ENCODE measurements around the gene TCHP. TPM values are rescaled to one million over a fixed set of nuclear protein-coding genes. Genes with fewer than 3 reads are reported as not detected.

Gene TCHP
- total RNA-seq, 1 donor from 2014 or later, result 8.3 TPM

DNA sequence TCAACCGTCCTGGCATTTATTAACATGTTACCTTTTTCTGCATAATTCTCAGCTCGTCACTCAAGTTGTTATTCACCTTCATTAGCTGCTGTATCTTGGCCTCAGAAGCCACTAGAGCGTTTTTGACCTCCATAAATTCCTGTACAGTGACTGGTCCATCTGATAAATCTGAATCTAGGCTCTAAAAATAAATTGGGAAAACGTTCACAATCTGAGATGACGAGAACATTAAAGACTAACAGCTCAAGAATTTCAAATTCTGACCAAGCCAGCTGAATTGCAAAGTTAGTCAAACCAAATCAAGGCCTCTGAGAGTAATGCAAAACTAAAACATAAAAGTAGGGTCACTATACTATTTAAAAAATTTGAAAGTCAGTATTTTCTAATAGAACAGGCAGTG, 51.1 kb downstream of the TCHP start:
- ATAC-seq (ENCODE audit: poor library complexity), result no peak
- intact Hi-C loops (cut with DNase I), result loop anchor here (5.0 kb wide), 1 partner anchor 46 kb away; the partner anchor contains the start of genes ANKRD13A and GIT2

DNA sequence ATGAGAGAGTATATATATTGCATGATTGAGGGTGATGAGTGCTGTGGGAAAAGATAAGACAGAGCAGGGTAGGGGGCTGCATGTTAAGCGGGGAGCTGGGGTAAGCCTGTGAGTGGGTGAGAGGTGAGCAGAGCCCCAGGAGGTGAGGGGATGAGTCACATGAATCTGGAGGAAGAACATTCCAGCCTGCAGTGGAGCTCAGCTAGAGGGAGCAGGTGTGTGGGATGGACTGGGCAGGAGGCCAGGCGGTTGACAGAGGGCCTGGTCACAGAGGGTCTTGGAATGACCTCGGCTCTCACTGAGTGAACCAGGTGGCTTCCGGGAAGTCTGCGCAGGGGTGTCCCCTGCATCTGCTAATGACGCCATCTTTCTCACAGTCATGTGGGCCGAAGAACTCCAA, 51.7 kb downstream of the TCHP start:
- intact Hi-C loops (cut with DNase I), result loop anchor here (5.0 kb wide), 1 partner anchor 46 kb away; the partner anchor contains the start of genes ANKRD13A and GIT2
- peak; percentile 56 for ATAC-seq (ENCODE audit: poor library complexity)
- peak; percentile 66 for DNase-seq

More for the DNA sequence above, 51.1 kb downstream of the TCHP start:
- DNase-seq, result no peak

DNA sequence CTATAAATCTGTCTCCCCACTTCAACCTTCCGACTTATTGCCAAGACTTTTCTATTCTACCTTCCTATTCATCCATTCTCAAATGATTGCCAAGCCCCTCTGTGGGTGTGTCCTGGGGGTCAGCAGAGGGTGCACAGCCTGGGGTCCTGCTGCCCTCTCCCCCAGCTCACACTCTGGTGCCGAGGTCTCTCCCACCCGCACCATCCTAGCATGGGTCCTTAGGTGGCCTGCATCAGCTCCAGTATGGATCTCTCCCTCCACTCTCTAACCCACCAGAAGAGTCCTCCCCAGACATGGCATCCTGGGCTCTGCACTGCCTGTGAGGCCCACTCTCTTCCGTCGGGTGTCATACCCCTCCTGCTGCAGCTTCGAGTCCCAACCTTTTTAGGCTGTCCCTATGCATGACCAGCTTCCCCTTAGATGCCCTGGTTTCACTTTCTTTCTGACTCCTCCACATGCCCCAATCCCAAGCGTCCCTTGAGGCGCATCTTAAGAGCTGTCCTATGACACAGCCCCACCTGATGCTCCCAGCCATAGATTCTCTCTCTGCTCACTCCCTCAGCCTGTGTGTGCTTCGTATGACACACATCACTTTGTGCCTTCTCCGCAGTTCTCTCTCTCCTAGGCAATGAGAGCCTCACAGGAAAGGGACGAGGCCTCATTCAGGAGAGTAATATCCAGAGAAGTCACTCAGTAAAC, 52.2 kb downstream of the TCHP start:
- intact Hi-C loops (cut with DNase I), result loop anchor here (5.0 kb wide), 1 partner anchor 45 kb away; the partner anchor contains the start of genes ANKRD13A and GIT2
- peak; percentile 15 for ATAC-seq (ENCODE audit: poor library complexity)
- DNase-seq, result no peak

DNA sequence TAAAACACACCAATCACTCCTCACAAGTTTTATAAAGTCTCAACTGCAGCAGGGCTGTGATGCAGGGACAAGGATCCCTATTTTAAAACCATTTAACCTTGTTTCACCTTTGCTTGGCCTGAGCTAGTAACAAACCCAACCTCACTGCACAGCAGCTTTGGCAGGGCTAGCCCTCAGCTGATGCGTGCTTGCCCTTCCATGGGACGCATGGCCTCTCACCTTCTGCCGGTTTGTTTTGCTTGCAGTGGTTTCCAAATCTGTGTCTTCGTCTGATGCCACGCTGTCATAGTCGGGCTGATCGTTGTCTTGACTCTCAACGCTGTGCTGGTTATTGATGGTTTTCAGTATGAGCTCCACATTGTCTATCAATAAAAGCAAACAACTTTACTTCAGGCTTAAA, 52.8 kb downstream of the TCHP start:
- DNase-seq, result peak; percentile 64

DNA sequence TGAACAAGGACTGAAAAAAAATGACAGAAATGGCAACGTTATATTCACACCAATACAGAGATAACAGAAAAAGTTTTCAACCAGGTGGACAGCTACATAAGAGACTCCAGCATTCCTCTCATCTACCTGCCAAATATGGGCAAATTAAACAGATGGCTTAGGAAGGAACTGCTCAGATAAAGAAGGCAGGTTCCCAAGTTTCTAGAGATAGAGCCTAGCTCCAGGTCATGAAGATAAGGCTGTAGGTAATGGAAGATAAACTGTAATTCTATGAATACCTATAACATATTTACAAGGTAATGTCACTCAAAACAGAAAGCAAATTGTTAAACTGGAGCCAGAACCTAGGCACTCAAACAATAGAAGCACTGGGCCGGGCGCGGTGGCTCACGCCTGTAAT, 53.6 kb downstream of the TCHP start:
- intact Hi-C loops (cut with DNase I), result loop anchor here (5.0 kb wide), 1 partner anchor 44 kb away; the partner anchor contains the start of genes ANKRD13A and GIT2
- no peak for DNase-seq
- ATAC-seq (ENCODE audit: poor library complexity), result no peak

More for the DNA sequence above, 52.8 kb downstream of the TCHP start:
- ATAC-seq (ENCODE audit: poor library complexity), result peak; percentile 79
- intact Hi-C loops (cut with DNase I), result loop anchor here (5.0 kb wide), 1 partner anchor 44 kb away; the partner anchor contains the start of genes ANKRD13A and GIT2

DNA sequence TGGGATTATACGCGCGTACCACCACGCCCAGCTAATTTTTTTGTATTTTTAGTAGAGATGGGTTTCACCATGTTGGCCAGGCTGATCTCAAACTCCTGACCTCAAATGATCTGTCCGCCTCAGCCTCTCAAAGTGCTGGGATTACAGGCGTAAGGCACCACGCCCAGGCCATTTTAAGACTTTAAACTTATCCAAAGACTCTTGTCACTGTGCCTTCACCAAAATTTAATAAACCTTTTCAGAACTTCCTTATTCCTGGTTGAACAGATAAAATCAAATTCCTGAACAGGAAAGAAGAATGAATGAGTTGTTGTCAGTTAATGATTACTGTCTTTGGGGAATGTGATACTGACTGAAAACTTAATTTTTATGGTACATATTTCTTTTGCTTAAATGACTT, 58.3 kb downstream of the TCHP start:
- DNase-seq (no peak), ATAC-seq (ENCODE audit: poor library complexity) (no peak)
- intact Hi-C loops (cut with DNase I), result no loop called here

DNA sequence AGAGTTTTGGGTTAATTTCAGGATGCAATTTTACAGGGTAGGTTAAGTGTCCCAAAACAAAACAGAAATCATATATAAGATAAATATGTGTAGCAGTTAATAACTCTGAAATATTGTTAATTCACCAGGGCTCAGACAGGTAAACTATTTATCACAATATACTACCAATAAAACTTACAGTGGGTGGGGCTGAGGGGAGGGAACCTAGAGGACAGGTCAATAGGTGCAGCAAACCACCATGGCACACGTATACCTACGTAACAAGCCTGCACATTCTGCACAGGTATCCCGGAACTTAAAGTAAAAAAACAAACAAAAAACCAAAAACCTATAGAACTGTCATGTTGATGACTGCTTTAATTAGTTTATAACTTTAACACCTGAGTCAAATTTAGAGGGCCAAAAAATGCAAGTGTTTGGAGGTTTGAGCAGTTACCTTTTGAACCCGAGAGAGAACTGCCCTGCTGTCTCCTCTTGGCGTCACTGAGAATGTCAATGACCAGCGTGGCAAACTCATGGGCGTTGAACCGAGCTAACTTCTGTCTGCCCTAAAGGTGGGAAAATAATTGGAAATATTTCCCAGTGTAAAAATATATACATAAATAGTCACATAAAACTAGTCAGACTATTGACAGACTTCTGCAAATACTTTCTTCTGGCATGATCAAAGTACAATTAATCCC, 59.5 kb downstream of the TCHP start:
- ATAC-seq (ENCODE audit: poor library complexity) (no peak), DNase-seq (no peak)
- intact Hi-C loops (cut with DNase I), result no loop called here

DNA sequence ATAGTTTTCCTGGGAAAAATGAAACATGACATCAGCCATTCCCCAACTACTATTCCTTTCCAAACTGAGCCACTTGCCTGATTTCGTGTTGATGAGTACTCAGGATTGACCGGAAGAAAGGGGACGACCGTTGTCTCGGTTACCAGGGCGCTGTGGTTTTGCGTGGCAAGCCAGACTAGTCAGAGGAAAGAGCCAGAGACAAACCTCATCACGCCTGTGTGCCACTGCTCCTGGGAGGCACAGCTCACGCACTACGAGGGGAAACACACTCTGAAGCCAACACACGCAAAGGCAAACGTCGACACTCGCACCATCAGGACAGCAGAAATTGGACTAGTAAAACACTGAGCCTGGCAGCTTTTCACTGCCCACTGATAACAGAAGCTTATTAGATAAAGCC, 61.1 kb downstream of the TCHP start:
- no peak for DNase-seq
- intact Hi-C loops (cut with DNase I), result no loop called here
- ATAC-seq (ENCODE audit: poor library complexity), result peak; percentile 77

DNA sequence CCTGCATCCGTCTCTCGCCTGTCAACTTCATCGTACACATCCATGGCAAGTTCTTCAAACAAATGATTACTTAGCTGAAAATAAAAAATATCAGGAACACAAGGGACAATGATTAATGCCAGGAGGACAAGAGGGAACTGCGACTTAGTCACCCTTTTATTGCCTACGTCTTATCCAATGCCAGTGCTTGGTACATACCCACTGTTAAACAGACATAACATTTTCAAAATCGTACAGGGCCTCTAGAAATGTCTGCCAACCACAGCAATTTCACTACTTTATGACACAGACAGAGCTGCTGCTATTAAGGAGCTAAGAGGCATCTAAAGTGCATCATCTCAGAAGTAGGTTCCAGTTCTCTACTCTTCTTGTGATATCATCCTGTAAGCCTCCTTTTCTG, 61.5 kb downstream of the TCHP start:
- ATAC-seq (ENCODE audit: poor library complexity) (peak; percentile 44), DNase-seq (no peak)
- intact Hi-C loops (cut with DNase I), result no loop called here

DNA sequence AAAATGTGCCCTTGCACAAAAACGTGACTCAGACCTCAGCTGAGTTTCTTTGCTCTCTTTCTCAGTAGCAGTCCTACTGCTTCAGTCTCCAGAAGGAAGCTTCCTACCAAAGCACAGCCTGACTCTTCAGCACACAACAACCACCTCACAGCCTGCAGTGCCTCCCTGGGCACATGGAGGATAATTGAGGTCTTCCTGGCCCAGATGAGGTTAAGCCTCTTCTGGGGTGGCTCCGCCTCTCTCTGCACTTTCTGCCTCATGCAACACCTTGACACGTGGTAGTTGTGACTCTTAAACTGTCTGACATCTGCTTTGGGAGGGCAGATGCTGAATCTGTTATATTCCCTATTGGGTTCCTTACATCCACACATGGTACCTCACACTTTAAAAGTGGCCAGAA, 62.3 kb downstream of the TCHP start:
- ATAC-seq (ENCODE audit: poor library complexity), result peak; percentile 13
- intact Hi-C loops (cut with DNase I), result no loop called here
- DNase-seq, result no peak

DNA sequence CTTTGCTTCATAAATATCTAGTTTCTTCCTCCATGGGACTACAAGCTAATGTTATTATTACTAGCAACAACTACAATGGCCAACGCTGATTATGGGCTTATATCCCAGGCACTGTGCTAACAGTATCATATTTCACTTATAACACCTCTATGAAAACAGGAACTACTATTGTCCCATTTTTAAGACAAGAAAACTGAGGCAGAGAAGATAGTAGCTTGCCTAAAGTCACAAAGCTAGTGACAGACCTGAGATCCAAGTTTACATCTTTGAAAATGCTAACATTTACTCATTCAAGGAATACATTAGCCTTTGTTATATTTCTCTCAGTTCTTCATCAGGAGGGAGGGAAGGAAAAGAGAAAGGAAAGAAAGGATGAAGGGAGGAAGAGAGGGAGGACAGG, 63.3 kb downstream of the TCHP start:
- intact Hi-C loops (cut with DNase I), result no loop called here
- no peak for ATAC-seq (ENCODE audit: poor library complexity)
- no peak for DNase-seq

DNA sequence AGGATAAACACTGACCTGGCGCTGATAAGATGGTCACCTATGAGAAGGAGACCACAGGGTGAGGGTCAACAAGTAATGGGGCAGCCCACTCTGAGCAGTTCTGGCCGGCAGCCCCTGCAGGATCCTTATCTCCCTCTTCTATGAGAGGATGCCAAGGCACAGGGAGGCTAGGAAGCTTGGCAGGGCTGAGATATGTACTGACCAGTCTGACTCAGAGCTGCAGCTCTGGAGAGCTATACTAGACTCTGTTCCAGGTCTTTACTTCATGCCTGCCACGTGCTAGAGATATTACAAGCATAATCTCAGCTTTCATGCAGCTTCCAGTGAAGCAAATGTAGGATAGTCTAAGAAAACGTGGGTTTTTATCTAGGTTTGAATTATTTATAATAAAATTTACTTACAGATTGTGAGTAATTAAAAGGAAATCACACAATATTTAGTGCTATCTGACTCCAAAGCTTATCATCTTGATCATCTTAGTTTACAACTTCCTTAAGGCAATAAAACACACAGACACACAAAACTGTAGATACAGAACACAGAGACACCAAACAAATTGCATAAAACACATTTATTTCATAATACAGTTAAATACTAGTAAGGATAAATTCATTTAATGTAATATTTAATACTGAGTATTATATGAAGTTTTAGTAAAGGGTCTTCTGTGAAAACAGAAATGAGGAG, 63.8 kb downstream of the TCHP start:
- intact Hi-C loops (cut with DNase I), result no loop called here
- ATAC-seq (ENCODE audit: poor library complexity) (peak; percentile 51), DNase-seq (no peak)

DNA sequence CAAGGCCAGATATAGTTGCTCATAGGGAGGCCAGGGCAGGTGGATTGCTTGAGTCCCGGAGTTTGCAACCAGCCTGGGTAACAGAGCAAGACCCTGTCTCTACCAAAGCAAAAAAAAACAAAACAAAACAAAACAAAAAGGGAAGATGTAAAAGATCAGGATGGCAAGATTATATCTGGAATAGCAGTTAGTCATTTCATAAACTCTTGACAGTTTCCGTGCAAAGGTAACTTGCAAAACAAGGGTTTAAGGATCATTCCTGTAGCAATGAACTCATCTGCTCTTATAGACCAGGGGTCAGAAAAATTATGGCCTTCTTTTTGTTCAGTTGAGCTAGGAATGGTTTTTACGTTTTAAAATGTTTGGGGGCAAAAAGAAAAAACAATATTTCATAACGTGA, 66.5 kb downstream of the TCHP start:
- intact Hi-C loops (cut with DNase I), result no loop called here
- DNase-seq (no peak), ATAC-seq (ENCODE audit: poor library complexity) (no peak)

DNA sequence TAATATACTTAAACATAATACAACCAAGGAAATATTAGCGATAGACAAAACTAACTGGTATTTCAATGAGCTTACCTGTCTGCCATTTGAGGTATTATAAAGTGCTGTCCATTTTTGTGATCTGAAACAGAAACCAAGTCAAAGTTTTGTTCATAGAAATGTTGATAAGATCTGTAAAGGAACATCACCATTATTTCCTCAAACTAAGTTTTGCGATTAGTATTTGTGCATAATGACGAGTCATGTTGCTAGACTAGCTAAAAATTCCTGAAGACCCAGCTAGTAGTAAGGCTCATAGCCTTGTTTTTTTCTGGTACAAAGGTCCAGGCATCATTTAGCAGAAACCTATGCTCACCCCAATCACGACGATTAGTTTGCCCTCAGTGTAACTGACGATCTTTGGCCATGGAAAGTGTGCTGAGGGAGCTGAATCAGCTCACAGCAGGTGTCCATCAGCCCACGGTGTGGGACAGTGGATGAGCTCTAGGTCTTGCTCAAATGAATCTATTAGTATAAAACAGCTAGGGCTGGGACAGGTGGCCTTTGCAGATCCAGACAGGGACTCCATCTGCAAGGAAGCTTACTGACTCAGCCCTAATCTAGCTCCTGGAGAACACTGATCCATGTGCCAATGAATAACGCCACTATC, 67.4 kb downstream of the TCHP start:
- intact Hi-C loops (cut with DNase I), result no loop called here
- no peak for DNase-seq
- no peak for ATAC-seq (ENCODE audit: poor library complexity)

Other genes starting within 250 kb of the TCHP start
- 25.0 TPM for gene FAM222A, start 186.4 kb upstream of the TCHP start, total RNA-seq
- gene TRPV4, start 66.9 kb upstream of the TCHP start, total RNA-seq, result 0.35 TPM
- gene GLTP, start 19.7 kb upstream of the TCHP start, total RNA-seq, result 18.6 TPM
- 41.5 TPM for gene GIT2, start 96.1 kb downstream of the TCHP start, total RNA-seq
- gene ANKRD13A, start 99.2 kb downstream of the TCHP start, total RNA-seq, result 24.7 TPM
- 6.7 TPM for gene C12orf76, start 148.2 kb downstream of the TCHP start, total RNA-seq
- gene IFT81, start 224.1 kb downstream of the TCHP start, total RNA-seq, result 9.8 TPM

All from Right ventricle myocardium superior (tissue), 1 donor.